Measurements from ENCODE around the gene ZBTB20.

Gene ZBTB20

GRCh38 chr3:115147329-115148141 lies 447 bp upstream of the ZBTB20 start:
- ChIA-PET CTCF (no interaction called here), POLR2A (ENCODE audit: low non-redundant PET) (interaction anchor here (0.5 kb wide), 1 partner anchor 1401 kb away, joined by 4 read pairs; the partner anchor contains the start of gene NAA50)
- TF ChIP-seq CTCF (conservative IDR thresholded peaks at IDR 0.05; ENCODE audit: low read depth): no peak
- peak; percentile 98 for DNase-seq (ENCODE audit: low spot score)
- peak overlapping the region; percentile 96 for H3K27ac ChIP-seq

GRCh38 chr3:115146032-115146417 lies 1.1 kb downstream of the ZBTB20 start:
- POLR2A ChIA-PET (ENCODE audit: low non-redundant PET): no interaction called here
- TF ChIP-seq CTCF (conservative IDR thresholded peaks at IDR 0.05; ENCODE audit: low read depth): no peak
- H3K27ac ChIP-seq: peak overlapping the region; percentile 96
- peak; percentile 50 for DNase-seq (ENCODE audit: low spot score)
- CTCF ChIA-PET: interaction anchor here (0.5 to 1.3 kb wide), 3 partner anchors 38 to 1303 kb away, joined by 4 to 5 read pairs (median 5); no protein-coding TSS in a partner anchor

- H3K27ac ChIP-seq: no peak overlapping the region
- no peak for DNase-seq (ENCODE audit: low spot score)
- no peak for TF ChIP-seq CTCF (conservative IDR thresholded peaks at IDR 0.05; ENCODE audit: low read depth)
- POLR2A ChIA-PET (ENCODE audit: low non-redundant PET): no interaction called here
- CTCF ChIA-PET: no interaction called here
Measured at GRCh38 chr3:115141033-115141757, 5.9 kb downstream of the ZBTB20 start.

- TF ChIP-seq CTCF (conservative IDR thresholded peaks at IDR 0.05; ENCODE audit: low read depth): no peak
- no peak for DNase-seq (ENCODE audit: low spot score)
- CTCF ChIA-PET: no interaction called here
- H3K27ac ChIP-seq: no peak overlapping the region
- POLR2A ChIA-PET (ENCODE audit: low non-redundant PET): no interaction called here
Measured at GRCh38 chr3:115139072-115139471, 8.0 kb downstream of the ZBTB20 start.

- DNase-seq (ENCODE audit: low spot score): no peak
- H3K27ac ChIP-seq: no peak overlapping the region
- POLR2A ChIA-PET (ENCODE audit: low non-redundant PET): no interaction called here
- CTCF ChIA-PET: interaction anchor here (0.6 to 0.9 kb wide), 3 partner anchors 15 to 1397 kb away, joined by 3 to 6 read pairs (median 3); no protein-coding TSS in a partner anchor
- no peak for TF ChIP-seq CTCF (conservative IDR thresholded peaks at IDR 0.05; ENCODE audit: low read depth)
Measured at GRCh38 chr3:115134648-115135347, 12.3 kb downstream of the ZBTB20 start.

GRCh38 chr3:115127208-115127607 lies 19.9 kb downstream of the ZBTB20 start:
- no peak overlapping the region for H3K27ac ChIP-seq
- ChIA-PET POLR2A (ENCODE audit: low non-redundant PET) (no interaction called here), CTCF (interaction anchor here (0.6 kb wide), 1 partner anchor 35 kb away, joined by 3 read pairs; no protein-coding TSS in a partner anchor)
- TF ChIP-seq CTCF (conservative IDR thresholded peaks at IDR 0.05; ENCODE audit: low read depth): no peak
- no peak for DNase-seq (ENCODE audit: low spot score)

All from RWPE1 (cell line).